PFSK-1 (cell line): Measurements from ENCODE around the gene FOXL2NB. TPM values are rescaled to one million over a fixed set of nuclear protein-coding genes. Genes with fewer than 3 reads are reported as not detected.

ENCODE experiments used
- FOXP2 ChIP-seq: optimal IDR thresholded peaks from 2 replicates; pipeline ENCODE3; 2011; ENCODE audit warnings: borderline replicate concordance, control low read depth, inconsistent platforms; ENCODE audit not compliant: insufficient read depth; ENCODE audit errors: extremely low read length, extremely low read depth
- POLR2AphosphoS5 ChIP-seq: IDR thresholded peaks from 2 replicates; pipeline ENCODE4 v1.6.1; 2012; ENCODE audit warnings: low read depth, mild to moderate bottlenecking, control low read depth, low read length, moderate library complexity
- REST ChIP-seq, 2 experiments: IDR thresholded peaks; 2 replicates each; pipeline versions ENCODE4 v1.6.1 to v1.8.0; 2011 to 2012; ENCODE audit warnings: low read depth in 2 of 2, low read length in 2 of 2, control low read depth in 1 of 2, inconsistent platforms in 1 of 2, mild to moderate bottlenecking in 1 of 2, moderate library complexity in 1 of 2; ENCODE audit not compliant: insufficient read depth in 1 of 2
- SIN3A ChIP-seq: IDR thresholded peaks from 2 replicates; pipeline ENCODE4 v1.6.1; 2012; ENCODE audit warnings: mild to moderate bottlenecking, low read length, moderate library complexity, borderline replicate concordance; ENCODE audit not compliant: insufficient read depth
- TAF1 ChIP-seq: IDR thresholded peaks from 2 replicates; pipeline ENCODE4 v1.6.1; 2012; ENCODE audit warnings: low read length, control low read depth, borderline replicate concordance; ENCODE audit not compliant: insufficient read depth
- polyA plus RNA-seq: library from polyadenylated mRNA; unstranded; fragments of >200 nt; gene quantifications from one replicate; pipeline ENCODE4 v1.2.1, GENCODE V29; 2012; ENCODE audit warnings: low read depth, missing spikeins; ENCODE audit not compliant: insufficient read length

FOXL2NB gene
- not detected for polyA plus RNA-seq

GRCh38 chr3:138946663-138947494, at the start of gene FOXL2NB, which contains the start of gene FOXL2:
Gene FOXL2NB, plus strand, starts transcription at chr3:138947217. Its CDS starts 148 bp downstream, at chr3:138947365.
Gene FOXL2, minus strand, starts transcription at chr3:138947137. Its CDS starts 415 bp downstream, at chr3:138946722.
- TF ChIP-seq POLR2AphosphoS5 (no peak), SIN3A (no peak), TAF1 (no peak), FOXP2 (no peak), REST (IDR thresholded peaks at IDR 0.05; ENCODE audit: insufficient read depth in 1 of 2, low read depth in 2 of 2, low read length in 2 of 2) (no peak)

- TF ChIP-seq FOXP2 (no peak), TAF1 (no peak), POLR2AphosphoS5 (no peak), REST (IDR thresholded peaks at IDR 0.05; ENCODE audit: insufficient read depth in 1 of 2, low read depth in 2 of 2, low read length in 2 of 2) (no peak), SIN3A (no peak)
These were observed 48.7 kb upstream of the FOXL2NB start for GRCh38 chr3:138898301-138898700.

- TF ChIP-seq SIN3A (no peak), REST (IDR thresholded peaks at IDR 0.05; ENCODE audit: insufficient read depth in 1 of 2, low read depth in 2 of 2, low read length in 2 of 2) (no peak), TAF1 (no peak), POLR2AphosphoS5 (no peak), FOXP2 (no peak)
These were observed 48.3 kb upstream of the FOXL2NB start for GRCh38 chr3:138898708-138899107.

- TF ChIP-seq FOXP2 (no peak), TAF1 (no peak), REST (IDR thresholded peaks at IDR 0.05; ENCODE audit: insufficient read depth in 1 of 2, low read depth in 2 of 2, low read length in 2 of 2) (no peak), SIN3A (no peak), POLR2AphosphoS5 (no peak)
These were observed 47.5 kb upstream of the FOXL2NB start for GRCh38 chr3:138899351-138899991.
